HepG2 (cell line): ENCODE results near the gene MLF1. TPM values are rescaled to one million over a fixed set of nuclear protein-coding genes. Genes with fewer than 3 reads are reported as not detected.

Experiments used
- DNMT3B ChIP-seq: conservative IDR thresholded peaks from 2 replicates; pipeline ENCODE4 v1.6.1; 2016; ENCODE audit warnings: missing biosample characterization, control low read depth
- HNF4A ChIP-seq: sonication (generic); formaldehyde crosslinking; IDR thresholded peaks from 2 replicates; pipeline ENCODE4 v1.4.0; 2020; ENCODE audit warnings: missing genetic modification reagents
- ISL2 ChIP-seq: sonication (generic); formaldehyde crosslinking; IDR thresholded peaks from 2 replicates; pipeline ENCODE4 v1.5.0; 2020; ENCODE audit warnings: missing genetic modification reagents
- NR2F6 ChIP-seq, 2 experiments: IDR thresholded peaks; 2 replicates each; pipeline ENCODE4 v1.6.1; 2016; ENCODE audit warnings: antibody characterized with exemption in 1 of 2, mild to moderate bottlenecking in 1 of 2
- PCBP1 ChIP-seq: fragments of 200-400 bp; formaldehyde crosslinking; IDR thresholded peaks from 2 replicates; pipeline ENCODE4 v1.6.1; 2017; ENCODE audit warnings: mild to moderate bottlenecking, low read depth, low read length, borderline replicate concordance
- PRMT3 ChIP-seq: sonication (generic); formaldehyde crosslinking; IDR thresholded peaks from 2 replicates; pipeline ENCODE4 v1.8.1; 2022; ENCODE audit warnings: low read depth, mild to moderate bottlenecking, moderate library complexity, missing genetic modification reagents, borderline replicate concordance
- RFX3 ChIP-seq: IDR thresholded peaks from 2 replicates; pipeline ENCODE4 v1.6.1; 2016; ENCODE audit warnings: missing biosample characterization, missing genetic modification reagents
- SRY ChIP-seq: sonication (generic); formaldehyde crosslinking; IDR thresholded peaks from 2 replicates; pipeline ENCODE4 v1.8.0; 2022; ENCODE audit warnings: mild to moderate bottlenecking, missing genetic modification reagents
- TBL1XR1 ChIP-seq: fragments of 150-350 bp; IDR thresholded peaks from 2 replicates; pipeline ENCODE4 v1.6.1; 2014; ENCODE audit warnings: borderline replicate concordance, low read length; ENCODE audit not compliant: partially characterized antibody
- TERF1 ChIP-seq: sonication (generic); formaldehyde crosslinking; IDR thresholded peaks from 2 replicates; pipeline ENCODE4 v1.8.0; 2022; ENCODE audit warnings: mild to moderate bottlenecking, missing genetic modification reagents, moderate library complexity
- TRIM24 ChIP-seq: sonication (generic); formaldehyde crosslinking; IDR thresholded peaks from 2 replicates; pipeline ENCODE4 v1.8.0; 2022; ENCODE audit warnings: mild to moderate bottlenecking, missing genetic modification reagents
- ZMYM3 ChIP-seq: sonication (generic); formaldehyde crosslinking; IDR thresholded peaks from 2 replicates; pipeline ENCODE4 v1.5.1; 2020; ENCODE audit warnings: mild to moderate bottlenecking, missing genetic modification reagents
- ZNF207 ChIP-seq: fragments of 450-650 bp; IDR thresholded peaks from 2 replicates; pipeline ENCODE4 v1.6.1; 2016; ENCODE audit warnings: antibody characterized with exemption, borderline replicate concordance
- ZNF589 ChIP-seq: sonication (generic); formaldehyde crosslinking; conservative IDR thresholded peaks from 2 replicates; pipeline ENCODE4 v1.8.0; 2022; ENCODE audit warnings: mild to moderate bottlenecking, moderate library complexity, missing genetic modification reagents
- ZNF704 ChIP-seq: sonication (generic); formaldehyde crosslinking; IDR thresholded peaks from 2 replicates; pipeline ENCODE4 v1.8.1; 2023; ENCODE audit warnings: mild to moderate bottlenecking, inconsistent platforms, moderate library complexity, missing genetic modification reagents, borderline replicate concordance
- ZSCAN29 ChIP-seq: sonication (generic); formaldehyde crosslinking; conservative IDR thresholded peaks from 2 replicates; pipeline ENCODE4 v1.4.0; 2020; ENCODE audit warnings: mild to moderate bottlenecking, missing genetic modification reagents
- ZXDC ChIP-seq: sonication (generic); formaldehyde crosslinking; IDR thresholded peaks from 2 replicates; pipeline ENCODE4 v1.5.0; 2020; ENCODE audit warnings: mild to moderate bottlenecking, missing genetic modification reagents
- polyA plus RNA-seq, 8 experiments: library from polyadenylated mRNA; depleted of rRNA in 3 of 8; stranded (reverse) in 7 of 8; unstranded in 1 of 8; fragments of >200 nt; fragmentation: Illumina TruSeq in 4 of 8; extraction: Trizol in 4 of 8; gene quantifications; 2 replicates each; pipeline versions ENCODE4 v1.2.1 to v1.2.3, GENCODE V29; 2011 to 2016; ENCODE audit warnings: low read depth in 4 of 8, missing spikeins in 1 of 8, mixed read lengths in 1 of 8; ENCODE audit not compliant: insufficient read depth in 1 of 8
- total RNA-seq, 5 experiments: library from RNA; depleted of rRNA; stranded (reverse); fragments of >200 nt; fragmentation: Illumina TruSeq; extraction: Trizol; gene quantifications; 2 replicates each; pipeline ENCODE4 v1.2.3, GENCODE V29; 2016; ENCODE audit warnings: low read depth in 1 of 5
- TF ChIP-seq, protein P1 (sequence below): sonication (generic); formaldehyde crosslinking; IDR thresholded peaks from 2 replicates; pipeline ENCODE4 v1.5.1; 2020; ENCODE audit warnings: mild to moderate bottlenecking, moderate library complexity, missing genetic modification reagents
- TF ChIP-seq, protein P2 (sequence below): sonication (generic); formaldehyde crosslinking; IDR thresholded peaks from 2 replicates; pipeline ENCODE4 v1.4.0; 2020; ENCODE audit warnings: mild to moderate bottlenecking, low read depth, missing genetic modification reagents
- TF ChIP-seq, protein P3 (sequence below): sonication (generic); formaldehyde crosslinking; IDR thresholded peaks from 2 replicates; pipeline ENCODE4 v1.5.1; 2020; ENCODE audit warnings: missing genetic modification reagents, mild to moderate bottlenecking, borderline replicate concordance

The MLF1 gene
- total and polyA plus RNA-seq, 2 of the 13 experiments (the other 11 are each of a cell fraction or from before 2014, with no cell fraction given): 0.88 to 1.0 TPM

DNA sequence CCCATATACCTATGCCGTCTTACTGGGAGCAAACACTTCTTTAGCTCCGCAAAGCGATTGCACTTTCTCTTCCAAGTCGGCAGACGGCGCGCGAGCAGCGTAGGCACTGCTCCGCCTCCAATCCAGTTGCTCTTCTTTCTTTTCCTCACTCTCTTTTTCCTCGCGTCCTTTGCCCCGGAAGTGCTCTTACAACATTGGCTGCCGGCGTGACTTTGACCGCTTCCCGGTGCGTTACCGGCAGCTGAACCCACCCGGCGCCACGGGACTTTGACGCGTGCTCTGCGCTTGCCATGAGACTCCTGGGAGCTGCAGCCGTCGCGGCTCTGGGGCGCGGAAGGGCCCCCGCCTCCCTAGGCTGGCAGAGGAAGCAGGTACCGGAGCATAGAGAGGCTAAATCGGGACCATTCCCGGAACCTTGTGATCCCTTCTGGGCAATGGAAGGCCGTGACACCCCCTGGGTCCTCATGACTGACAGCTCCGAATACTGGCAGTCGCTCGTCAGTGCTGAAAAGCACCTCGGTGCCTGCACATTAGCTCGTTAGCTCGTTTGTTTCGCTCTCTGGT is 73.4 kb downstream of the MLF1 start, which contains the start of gene GFM1 (continued):
- TF ChIP-seq ZXDC (CRISPR knock-in tag) (no peak; the same call in 1 of the 2 replicates), NR2F6 (IDR thresholded peaks at IDR 0.05) (no peak), NR2F6 (CRISPR knock-in tag; IDR thresholded peaks at IDR 0.05) (peak; percentile 64), PCBP1 (0 out of 2 replicates have a peak, but pooled peaks have one; percentile 28), ZNF704 (CRISPR knock-in tag) (0 out of 2 replicates have a peak, but pooled peaks have one; percentile 69), TRIM24 (CRISPR knock-in tag) (no peak), TBL1XR1 (peak; percentile 94), TERF1 (CRISPR knock-in tag) (no peak), HNF4A (CRISPR knock-in tag) (peak; percentile 84), RFX3 (no peak), ZMYM3 (CRISPR knock-in tag) (peak; percentile 43; the same call in 1 of the 2 replicates), PRMT3 (CRISPR knock-in tag) (no peak), DNMT3B (CRISPR knock-in tag) (peak; percentile 63; the same call in 1 of the 2 replicates), SRY (CRISPR knock-in tag) (no peak), ISL2 (CRISPR knock-in tag) (peak; percentile 75), ZNF207 (no peak), ZSCAN29 (CRISPR knock-in tag) (0 out of 2 replicates have a peak, but pooled peaks have one; percentile 56), ZNF589 (CRISPR knock-in tag) (no peak; the same call in 1 of the 2 replicates)
- TF ChIP-seq, protein P1, sequence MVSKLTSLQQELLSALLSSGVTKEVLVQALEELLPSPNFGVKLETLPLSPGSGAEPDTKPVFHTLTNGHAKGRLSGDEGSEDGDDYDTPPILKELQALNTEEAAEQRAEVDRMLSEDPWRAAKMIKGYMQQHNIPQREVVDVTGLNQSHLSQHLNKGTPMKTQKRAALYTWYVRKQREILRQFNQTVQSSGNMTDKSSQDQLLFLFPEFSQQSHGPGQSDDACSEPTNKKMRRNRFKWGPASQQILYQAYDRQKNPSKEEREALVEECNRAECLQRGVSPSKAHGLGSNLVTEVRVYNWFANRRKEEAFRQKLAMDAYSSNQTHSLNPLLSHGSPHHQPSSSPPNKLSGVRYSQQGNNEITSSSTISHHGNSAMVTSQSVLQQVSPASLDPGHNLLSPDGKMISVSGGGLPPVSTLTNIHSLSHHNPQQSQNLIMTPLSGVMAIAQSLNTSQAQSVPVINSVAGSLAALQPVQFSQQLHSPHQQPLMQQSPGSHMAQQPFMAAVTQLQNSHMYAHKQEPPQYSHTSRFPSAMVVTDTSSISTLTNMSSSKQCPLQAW: peak; percentile 94
- TF ChIP-seq, protein P2, sequence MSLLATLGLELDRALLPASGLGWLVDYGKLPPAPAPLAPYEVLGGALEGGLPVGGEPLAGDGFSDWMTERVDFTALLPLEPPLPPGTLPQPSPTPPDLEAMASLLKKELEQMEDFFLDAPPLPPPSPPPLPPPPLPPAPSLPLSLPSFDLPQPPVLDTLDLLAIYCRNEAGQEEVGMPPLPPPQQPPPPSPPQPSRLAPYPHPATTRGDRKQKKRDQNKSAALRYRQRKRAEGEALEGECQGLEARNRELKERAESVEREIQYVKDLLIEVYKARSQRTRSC: no peak
- TF ChIP-seq, protein P3, sequence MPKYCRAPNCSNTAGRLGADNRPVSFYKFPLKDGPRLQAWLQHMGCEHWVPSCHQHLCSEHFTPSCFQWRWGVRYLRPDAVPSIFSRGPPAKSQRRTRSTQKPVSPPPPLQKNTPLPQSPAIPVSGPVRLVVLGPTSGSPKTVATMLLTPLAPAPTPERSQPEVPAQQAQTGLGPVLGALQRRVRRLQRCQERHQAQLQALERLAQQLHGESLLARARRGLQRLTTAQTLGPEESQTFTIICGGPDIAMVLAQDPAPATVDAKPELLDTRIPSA (CRISPR knock-in tag): no peak
